HG03039 (cell line): ENCODE results near the gene PACS2.

Experiments used
- ATAC-seq: cut with Tn5 transposase; IDR thresholded peaks from one replicate; pipeline ENCODE4 v1.9.1; 2021; ENCODE audit warnings: mild to moderate bottlenecking, moderate library complexity; ENCODE audit not compliant: unreplicated experiment

Gene PACS2

DNA sequence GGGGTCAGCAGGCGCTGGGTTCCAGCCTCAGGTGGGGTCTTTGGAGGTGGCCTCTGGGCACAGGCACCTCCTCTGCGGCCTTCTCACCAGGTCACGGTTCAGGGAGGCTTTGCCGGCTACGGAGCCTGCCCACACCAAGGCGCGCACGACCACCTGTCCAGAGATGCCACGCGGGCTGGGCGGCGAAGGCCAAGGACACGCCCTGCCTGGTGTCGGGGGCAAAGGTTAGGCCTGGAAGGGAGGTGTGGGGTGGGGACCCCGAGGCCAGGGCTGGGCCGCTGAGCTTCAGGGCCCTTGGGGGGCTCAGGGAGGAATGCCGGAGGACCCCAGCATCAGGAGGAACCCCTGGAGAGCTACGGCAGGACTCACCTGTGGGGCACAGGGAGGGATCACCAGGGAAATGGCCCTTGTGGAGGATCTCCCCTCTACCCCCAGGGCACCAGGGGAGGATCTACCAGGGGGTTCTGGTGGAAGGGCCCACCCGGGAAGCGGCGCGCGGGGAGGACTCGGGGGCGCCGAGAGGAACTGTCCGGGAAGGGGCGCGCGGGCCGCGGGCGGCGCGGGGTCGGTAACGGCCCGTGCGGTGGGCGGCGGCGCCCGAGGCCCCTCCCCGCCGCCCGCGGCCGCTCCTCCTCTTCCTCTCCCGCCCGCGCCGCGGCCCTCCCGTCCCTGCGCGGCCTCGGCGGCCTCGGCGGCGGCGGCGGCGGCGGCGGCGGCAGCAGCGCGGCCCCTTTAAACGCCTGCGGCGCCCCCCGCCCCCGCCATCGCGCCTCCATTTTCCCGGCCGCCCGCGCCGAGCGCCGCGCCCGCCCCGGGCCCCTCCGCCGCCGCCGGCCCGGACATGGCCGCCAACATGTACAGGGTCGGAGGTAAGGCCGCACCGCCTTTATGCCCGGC, 104.9 kb downstream of the PACS2 start, which contains the start of gene MTA1:
Gene MTA1 (plus strand): TSS at position 633 of the 897 bp plus-strand sequence. CDS start 209 bp downstream, at position 842.
- no peak for ATAC-seq

DNA sequence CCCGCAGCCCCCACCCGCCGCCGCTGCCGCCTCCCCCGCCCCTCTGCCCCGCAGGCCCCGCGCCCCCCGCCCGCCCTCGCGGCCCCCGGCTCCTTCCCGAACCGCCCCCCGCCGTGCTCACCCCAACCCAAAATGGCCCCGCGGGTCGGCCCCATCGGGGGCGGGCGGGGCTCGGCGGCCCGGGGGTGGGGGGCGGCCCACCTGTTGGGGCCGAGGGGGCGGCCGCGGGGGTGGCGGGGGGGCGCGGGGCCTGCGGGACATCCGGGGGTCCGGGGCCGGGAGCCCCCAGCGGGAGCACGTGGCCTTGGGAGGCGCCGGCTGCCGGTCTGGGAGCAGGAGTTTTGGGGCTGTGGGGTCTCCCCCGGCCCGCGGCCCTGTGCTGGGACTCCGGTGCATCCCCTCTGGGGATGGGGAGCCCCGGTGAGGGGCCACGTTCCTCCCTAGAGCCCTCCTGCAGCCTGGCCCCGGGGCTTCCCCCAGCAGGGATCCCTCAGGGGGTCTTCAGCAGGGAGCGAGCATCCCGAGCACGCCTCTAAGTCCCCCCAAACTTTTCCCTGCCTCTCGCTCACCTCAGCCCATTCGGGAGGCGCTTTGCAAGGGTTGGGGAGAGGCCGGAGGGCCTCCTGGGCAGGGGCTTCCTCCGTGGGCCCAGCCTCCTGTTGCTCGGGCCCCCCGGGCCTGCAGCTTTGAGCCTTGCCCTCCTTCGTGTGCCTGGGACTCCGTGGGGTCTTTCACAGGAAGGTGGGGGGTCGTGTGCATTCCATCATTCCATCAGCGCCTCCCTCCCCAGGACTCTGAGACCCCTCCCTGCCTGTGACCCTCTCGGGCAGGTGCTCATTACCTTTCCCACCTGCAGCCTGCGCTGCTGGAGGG, 105.8 kb downstream of the PACS2 start:
- ATAC-seq, result no peak

DNA sequence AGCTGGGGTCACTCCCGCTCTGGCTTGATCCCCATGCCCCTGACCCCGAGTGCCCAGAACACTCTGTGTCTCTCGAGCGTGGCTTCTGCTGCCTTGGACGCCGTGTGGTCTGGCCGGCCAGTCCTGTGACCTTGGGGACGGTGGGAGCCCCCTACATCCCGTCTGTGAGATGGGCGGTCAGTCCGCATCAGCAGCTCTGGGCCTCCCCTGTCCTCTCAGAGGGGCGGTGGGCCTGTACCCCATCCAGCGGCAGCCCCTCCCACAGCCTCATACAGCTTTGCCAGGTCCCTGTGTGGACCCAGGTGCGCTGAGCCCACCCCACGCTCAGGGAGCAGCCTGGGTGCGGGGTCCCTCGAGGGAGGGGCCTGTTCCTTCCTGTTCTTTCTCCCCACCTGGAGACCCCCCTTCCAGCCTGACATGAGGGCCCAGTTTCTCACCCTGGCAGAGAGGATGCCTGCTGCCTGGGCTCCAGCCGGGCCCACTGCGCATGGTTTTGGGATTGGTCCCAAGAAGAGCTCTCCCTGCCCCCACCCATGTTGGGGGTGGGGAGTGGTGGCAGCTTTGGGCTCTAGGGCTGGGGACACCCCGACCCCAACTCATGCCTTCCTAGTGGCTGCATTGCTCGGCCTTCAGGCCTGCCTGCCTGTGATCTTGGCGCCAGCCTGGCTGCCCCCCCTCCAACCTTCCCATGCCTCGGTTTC, 106.6 kb downstream of the PACS2 start:
- no peak for ATAC-seq

DNA sequence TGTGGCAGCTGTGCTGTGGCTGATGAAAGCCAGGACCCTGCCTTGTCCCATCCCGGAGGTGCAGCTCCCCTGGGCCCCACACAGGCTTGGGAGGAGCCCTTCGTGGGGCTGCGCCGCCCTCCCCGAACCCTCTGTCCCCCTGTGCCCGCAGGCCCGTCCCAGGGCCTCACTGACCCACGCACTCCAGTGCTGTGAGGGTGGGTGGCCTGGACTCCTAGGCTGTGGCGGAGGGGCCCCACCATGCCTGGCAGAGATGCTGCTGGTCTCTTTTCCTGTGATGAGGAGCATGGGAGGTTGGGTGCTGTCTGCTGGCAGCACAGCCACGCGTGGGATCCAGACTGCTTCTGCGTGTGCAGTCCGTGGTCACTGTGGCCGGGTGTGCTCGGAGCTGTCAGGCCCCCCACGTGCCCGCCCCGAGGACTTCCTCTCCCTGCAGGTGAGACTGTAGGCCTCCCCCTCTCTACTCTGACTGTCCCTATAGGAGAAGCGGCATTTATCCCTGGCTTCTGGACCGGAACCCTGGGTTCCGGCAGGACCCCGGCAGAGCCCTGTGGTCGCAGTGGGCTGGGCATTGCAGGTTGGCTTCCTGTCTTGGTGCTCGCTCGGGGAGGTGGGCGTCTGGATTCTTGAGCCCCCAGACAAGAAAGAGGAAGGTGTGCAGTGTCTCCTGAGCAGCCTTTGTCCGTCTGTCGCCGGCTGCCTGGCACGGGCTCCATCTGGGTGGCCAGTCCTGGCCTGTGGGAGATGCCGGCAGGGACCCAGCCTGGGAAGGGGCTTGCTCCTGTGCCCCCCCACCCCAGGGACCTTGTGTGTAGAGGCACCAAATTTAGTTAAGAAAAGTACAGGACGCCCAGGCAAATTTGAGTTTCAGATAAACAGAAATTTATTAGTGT, 107.4 kb downstream of the PACS2 start:
- no peak for ATAC-seq

DNA sequence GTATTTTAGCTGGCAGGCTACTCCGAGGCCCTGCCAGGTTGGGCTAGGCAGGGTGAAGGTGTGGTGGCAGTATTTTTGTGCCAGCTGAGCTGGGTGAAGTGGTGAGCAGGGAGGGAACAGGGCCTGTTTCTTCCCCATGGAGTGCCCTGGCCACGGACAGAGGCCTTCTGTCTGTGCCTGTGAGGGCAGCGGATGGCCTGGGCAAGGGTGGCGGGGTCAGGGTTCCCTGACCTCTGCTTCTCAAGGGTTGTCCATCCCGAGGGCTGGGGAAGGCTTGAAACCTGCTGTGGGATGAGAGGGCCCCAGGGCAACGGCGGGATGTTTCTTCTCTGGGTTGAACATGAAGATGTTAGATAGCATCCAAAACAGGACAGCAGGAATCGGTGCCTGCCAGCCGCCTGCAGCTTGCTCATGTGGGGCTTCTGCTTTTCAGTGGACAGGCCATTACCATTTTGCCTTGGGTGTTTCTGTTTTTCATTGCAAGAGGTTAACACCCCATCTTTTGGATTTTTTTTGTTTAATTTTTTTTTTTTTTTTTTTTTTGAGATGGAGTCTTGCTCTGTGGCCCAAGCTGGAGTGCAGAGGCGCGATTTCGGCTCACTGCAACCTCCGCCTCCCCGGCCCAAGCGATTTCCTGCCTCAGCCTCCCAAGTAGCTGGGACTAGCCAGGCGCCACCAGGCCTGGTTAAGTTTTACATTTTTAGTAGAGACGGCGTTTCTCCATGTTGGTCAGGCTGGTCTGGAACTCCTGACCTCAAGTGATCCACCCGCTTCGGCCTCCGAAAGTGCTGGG, 108.3 kb downstream of the PACS2 start:
- ATAC-seq, result no peak

DNA sequence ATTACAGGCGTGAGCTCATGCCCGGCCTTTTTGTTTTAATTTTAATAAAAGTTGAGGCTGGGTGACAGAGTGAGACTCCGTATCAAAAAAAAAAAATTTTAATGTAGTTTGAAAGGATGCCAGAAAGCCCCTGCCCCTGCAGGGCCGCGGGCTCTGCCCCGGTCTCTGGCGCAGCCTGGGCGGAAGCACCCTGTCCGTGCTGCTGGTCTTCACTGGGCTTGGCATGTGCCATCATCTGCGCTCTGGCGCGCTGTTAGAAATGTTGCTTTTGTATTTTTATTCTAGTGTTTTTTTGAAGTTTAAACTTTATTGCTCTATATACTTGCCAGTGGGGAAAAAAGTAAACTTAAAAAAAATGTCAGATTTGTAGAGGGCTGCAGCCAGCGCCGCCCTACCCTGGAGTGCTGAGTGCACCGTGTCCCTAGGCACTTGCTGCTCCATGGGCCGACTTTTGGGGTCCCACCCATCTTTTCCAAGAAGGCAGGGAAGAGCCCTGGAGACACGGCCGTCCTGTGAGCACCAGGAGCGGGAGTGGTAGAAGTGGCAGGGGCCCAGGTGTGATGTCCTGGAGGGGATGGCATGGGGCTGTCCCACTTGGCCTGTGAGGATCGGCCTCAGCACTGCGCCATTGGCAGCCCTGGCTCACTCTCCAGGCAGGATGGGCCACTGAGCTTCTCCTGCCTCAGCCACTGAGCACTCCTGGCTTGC, 109.1 kb downstream of the PACS2 start:
- no peak for ATAC-seq

DNA sequence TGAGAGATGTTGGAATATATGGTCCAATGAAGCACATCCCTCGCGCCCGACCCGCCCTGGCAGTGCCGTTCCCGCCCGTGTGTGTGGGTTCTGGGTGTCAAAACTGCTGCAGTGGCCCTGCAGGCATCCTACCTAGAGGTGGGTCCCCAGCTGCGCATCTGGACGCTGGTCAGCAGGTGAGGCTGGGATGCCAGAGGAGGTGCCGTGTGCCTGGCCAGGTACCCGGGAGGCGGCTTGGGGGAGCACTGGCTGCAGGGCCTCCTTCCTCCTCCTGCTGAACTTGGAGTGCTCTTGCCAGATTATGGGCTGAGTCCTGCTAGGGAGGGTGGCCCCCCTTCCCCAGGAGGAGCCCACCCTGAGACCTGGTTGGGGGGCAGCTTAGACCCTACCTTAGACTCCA, 110.3 kb downstream of the PACS2 start:
- ATAC-seq, result no peak

DNA sequence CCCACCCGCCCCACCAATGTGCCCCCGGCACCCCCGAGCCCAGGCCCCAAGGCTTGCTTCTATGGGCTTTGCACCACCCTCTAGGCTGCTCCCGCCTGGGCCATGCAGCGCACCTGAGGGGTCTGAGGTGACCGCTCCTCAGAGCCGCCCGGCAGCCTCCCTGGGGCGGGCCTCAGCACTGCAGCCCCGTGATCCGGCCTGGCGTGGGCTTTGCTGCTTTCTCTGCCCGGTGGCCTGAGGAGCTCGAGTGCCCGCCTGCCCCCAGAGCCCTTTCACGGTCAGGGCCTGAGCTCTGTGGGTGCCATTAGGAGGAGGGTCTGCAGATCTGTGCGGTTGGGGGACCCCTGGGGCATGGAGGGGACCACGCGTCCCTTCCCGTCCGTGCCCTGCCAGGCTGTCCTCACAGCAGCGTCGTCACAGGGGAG, 111.3 kb downstream of the PACS2 start:
- no peak for ATAC-seq

DNA sequence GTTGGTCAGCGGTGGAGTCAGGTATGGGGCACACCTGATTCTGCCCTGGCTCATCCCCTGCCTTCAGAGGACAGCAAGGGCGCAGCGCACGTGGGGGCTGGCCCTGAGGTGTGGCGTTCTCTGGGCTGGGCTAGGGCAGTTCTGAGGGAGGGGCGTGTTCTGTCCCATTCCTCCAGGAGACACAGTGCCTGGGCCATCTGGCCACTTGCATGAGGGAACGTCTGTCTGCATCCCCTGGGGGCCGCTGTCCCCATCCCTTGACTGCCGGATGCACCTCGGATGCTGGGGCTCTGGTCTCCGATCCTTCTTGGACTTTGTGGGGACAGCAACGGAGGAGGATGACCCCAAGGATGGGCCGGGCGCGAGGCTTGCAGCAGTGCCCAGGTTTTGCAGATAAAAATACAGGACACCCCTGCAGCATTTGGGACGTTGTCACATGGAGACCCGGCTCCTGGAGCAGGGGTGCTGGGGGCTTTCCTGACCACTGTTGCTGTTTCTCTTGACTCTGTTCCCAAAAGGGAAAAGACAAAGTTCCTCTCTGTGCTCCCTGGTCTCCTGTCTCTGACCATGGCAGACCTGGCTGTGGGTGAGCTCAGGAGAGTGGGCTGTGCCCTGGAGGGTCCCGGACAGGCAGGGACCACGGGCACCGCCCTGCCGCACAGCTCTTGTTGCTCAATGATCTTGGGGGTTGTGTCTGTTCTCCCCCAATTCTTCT, 112.0 kb downstream of the PACS2 start:
- ATAC-seq, result no peak

DNA sequence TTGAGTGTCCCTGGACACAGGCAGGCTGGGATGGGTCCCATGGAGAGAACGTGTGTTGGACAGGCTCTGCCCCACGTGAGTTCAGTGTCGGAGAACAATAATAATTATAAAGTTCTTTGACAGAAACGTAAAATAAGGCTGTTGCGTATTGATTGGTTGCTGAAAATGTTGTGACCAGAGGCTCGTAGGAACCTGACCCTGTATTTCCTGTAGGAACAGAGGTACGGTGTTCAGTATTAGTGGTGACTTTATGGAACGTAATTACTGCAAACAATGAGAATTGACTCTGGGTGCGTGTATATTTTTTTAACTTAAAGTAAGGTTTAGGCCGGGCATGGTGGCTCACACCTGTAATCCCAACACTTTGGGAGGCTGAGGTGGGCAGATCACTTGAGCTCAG, 112.9 kb downstream of the PACS2 start:
- ATAC-seq, result no peak

DNA sequence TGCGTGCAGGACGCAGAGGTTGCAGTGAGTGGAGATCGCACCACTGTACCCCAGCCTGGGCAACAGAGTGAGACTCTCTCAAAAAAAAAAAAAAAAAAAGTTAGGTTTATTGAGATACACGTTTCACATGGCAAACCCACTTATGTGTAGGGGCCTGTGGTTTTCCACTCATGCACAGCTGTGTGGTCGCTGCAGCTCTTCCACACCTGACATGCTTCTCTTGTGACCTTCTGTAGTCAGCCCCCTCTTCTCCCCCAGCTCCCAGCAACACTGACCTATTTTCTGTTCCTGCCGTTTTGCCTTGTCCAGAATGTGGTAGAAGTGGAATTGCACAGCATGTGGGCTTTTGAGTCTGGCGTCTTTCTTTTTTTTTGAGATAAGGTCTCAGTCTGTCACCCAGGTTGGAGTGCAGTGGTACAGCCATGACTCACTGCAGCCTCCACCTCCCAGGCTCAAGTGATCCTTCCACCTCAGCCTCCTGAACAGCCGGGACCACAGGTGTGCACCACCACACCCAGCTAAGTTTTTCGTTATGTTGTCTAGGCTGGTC, 113.5 kb downstream of the PACS2 start:
- ATAC-seq, result no peak

DNA sequence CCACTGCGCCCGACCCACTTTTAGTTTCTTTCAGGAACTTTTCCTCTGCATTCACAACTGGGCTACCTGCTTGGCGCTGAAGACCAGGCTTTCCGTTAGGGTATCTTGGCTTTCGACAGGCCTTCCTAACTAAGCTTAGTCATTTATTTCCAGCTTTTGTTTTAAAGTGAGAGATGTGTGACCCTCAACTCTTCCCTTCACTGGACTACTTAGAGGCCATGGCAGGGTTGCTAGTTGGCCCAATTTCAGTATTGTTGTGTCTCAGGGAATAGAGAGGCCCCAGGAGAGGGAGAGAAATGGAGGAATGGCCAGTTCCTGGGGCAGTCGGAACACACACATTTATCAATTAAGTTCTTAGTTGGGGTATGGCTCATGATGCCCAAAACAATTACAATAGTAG, 115.5 kb downstream of the PACS2 start:
- no peak for ATAC-seq

DNA sequence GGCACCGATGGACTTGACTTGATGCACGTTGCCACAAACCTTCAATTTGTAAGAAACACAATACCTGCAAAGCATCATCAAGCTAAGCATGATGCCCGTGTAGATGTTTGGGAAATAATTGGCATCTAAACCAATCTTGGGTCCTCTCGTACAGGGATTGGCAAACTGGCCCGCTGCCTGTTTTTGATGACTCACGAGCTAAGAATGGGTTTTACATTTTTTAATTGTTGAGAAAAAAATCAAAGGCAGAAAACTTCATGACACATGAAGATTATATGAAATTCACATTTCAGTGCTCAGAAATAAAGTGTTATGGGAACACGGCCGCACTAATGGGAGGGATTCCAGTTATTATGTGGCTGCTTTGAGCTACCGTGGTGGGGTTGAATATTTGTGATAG, 116.0 kb downstream of the PACS2 start:
- no peak for ATAC-seq

DNA sequence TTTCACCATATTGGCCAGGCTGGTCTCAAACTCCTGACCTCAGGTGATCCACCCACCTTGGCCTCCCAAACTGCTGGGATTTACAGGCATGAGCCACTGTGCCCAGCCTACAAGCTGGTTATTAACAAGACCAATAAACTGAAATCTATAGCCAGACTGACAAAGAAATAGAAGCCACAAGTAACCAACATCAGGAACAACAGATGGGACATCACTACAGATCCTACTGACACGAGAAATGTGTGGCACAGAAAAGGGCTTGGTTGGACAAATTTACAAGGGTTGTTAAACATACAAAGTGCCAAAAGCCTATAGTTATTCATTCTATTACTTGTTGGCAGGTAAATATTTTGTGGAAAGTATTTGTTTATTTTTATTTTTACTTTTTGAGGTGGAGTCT, 116.7 kb downstream of the PACS2 start:
- ATAC-seq, result no peak

DNA sequence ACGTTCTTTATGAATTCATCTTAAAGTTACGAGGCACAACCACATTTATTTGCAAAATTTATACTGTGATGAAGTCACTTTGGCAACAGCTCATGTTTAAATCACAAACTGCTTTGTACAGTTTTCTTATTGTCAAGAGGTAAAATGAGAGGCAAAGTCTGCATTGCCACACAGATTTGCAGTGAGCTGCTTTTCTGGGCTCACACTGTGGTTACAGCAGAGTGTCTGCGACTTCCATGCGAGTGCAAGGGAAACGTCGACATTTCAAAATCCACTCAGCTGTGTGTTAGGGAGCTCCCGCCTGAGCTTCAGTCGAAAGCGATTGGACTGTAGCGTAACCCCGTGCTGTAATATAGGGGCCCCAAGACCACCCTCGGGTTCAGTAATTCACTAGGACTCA, 118.1 kb downstream of the PACS2 start:
- ATAC-seq, result no peak

DNA sequence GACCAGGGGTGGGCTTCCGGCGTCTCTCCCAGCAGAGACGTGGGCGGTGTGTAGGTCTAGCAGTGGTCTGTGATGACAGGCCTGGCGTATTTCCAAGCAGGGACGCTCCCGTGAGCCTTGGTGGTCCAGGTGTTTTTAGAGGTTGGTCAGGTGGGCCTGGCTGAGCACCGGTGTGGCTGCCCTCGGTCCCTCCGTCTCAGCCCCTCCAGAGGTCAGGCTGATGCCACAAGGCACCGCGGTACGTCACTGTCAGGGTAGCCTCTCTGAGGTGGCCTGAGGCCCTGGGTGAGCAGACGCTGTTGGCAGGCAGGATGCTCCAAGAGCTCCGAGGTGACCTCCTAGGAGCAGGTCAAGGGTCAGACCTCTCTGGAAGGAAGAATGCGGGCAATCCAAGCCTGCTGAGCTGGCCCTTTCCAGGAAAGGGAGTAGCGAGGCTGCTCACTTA, 118.6 kb downstream of the PACS2 start:
- ATAC-seq, result no peak

DNA sequence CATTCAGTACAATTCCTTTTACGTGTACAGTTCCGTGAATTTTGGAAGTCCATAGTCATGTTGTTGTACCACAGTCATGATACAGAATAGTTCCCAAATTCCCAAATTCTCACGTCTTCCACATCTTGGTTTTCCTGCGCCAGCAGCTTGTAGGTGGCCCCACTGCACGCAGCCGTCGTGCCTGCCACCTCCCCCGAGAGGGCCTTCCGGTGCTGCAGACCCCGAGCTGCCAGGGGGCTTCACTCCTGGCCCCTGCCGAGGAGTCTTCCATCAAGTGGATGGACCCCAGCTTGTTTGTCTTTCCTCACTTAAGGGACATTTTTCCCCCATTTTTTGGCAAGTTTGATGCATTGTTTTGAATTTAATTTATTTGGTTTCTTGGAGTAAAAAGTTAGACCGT, 121.9 kb downstream of the PACS2 start:
- no peak for ATAC-seq
